ENCODE results near the gene TFB2M.

DNA sequence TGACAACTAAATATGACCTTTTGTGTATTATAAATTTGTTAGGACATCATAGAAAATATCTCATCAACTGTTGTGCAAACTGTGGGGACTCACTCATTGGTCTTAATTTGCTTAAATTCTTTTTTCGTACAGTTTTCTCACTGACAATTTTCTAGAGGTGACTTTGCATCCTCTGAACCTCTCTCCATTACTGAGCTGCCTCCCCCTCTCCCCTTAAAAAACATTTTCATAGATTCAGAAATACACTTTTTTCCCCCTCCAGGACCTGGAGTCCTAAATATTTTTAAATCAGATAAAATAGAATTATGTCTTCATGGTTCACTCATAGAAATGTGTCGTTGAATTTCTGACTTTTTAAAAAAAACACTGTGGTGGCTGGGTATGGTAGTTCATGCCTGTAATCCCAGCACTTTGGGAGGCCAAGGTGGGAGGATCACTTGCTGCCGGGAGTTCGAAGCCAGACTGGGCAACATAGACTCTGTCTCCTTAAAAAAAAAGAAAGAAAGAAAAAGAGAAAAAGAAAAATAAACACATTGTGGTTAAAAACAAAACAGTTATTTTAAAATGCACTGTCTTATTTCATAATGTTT is 1.7 kb upstream of the TFB2M start:
- TF ChIP-seq YY1 (IDR thresholded peaks at IDR 0.05; ENCODE audit: insufficient read depth, insufficient read length), result no peak
- no peak for TF ChIP-seq ZNF274 (IDR thresholded peaks at IDR 0.05; ENCODE audit: low read depth, low read length)
- no peak for TF ChIP-seq SUZ12 (IDR thresholded peaks at IDR 0.05; ENCODE audit: extremely low read depth, insufficient read depth, insufficient read length)
